Activated CD8-positive, alpha-beta T cell treated with anti-CD3 and anti-CD28 coated beads for 36 hours (primary cell): ENCODE data around the gene UMPS. TPM values are rescaled to one million over a fixed set of nuclear protein-coding genes. Genes with fewer than 3 reads are reported as not detected.
"Not testable (repeated sequence)": the region's sequence is repeated elsewhere in the genome, so short reads cannot be mapped to it uniquely, and the experiment has no call there.

Experiments
- ATAC-seq: fragments of 200-7000 bp; cut with Tn5 transposase; one replicate; pipeline ENCODE4 v1.10.0; 2021; ENCODE audit warnings: mild to moderate bottlenecking, moderate library complexity
- CTCF ChIA-PET: fragments of 350-600 bp; sonication (Branson Sonifier 250); formaldehyde crosslinking; loops from one replicate; lab custom pipeline; 2021; ENCODE audit warnings: antibody characterized with exemption; lab: Charles Lee
- POLR2A ChIA-PET: fragments of 350-600 bp; sonication (Branson Sonifier 250); formaldehyde crosslinking; loops from one replicate; lab custom pipeline; 2021; ENCODE audit warnings: antibody characterized with exemption; lab: Charles Lee
- DNase-seq: peaks from one replicate; pipeline ENCODE4 v3.0.0-alpha.2; 2020
- H3K27ac Mint-ChIP-seq: one replicate; pipeline ENCODE4 v1.8.0; 2021; ENCODE audit warnings: mild to moderate bottlenecking, mixed read lengths
- H3K27me3 Mint-ChIP-seq: one replicate; pipeline ENCODE4 v1.8.0; 2021; ENCODE audit warnings: mixed read lengths
- H3K36me3 Mint-ChIP-seq: one replicate; pipeline ENCODE4 v1.8.0; 2021; ENCODE audit warnings: low read depth, mixed read lengths
- H3K4me1 Mint-ChIP-seq: one replicate; pipeline ENCODE4 v1.8.0; 2021; ENCODE audit warnings: low read depth, mixed read lengths
- H3K4me3 Mint-ChIP-seq: one replicate; pipeline ENCODE4 v1.8.0; 2021; ENCODE audit warnings: mild to moderate bottlenecking, moderate library complexity, mixed read lengths
- H3K9me3 Mint-ChIP-seq: one replicate; pipeline ENCODE4 v1.8.0; 2021; ENCODE audit warnings: mixed read lengths
- CTCF ChIP-seq: fragments of 200-600 bp; IDR thresholded peaks from one replicate; pipeline ENCODE4 v1.8.0; 2022; ENCODE audit warnings: antibody characterized with exemption, mild to moderate bottlenecking
- intact Hi-C: fragments of 100-400 bp; cut with micrococcal nuclease; formaldehyde crosslinking; loops from one replicate; pipeline ENCODE4 v1.10.0; 2022
- total RNA-seq, 2 experiments: library from RNA; stranded (reverse); gene quantifications; one replicate each; pipeline ENCODE4 v1.2.3, GENCODE V29; 2021

UMPS gene
- total RNA-seq, 2 experiments from 2014 or later = 41.7 to 53.1 TPM

- Mint-ChIP-seq H3K4me3 (no peak overlapping the region), H3K36me3 (peaks cover 15% of the 10 kb centered on the region), H3K4me1 (no peaks in the 10 kb centered on the region), H3K27ac (no peak overlapping the region), H3K27me3 (no peaks in the 10 kb centered on the region), H3K9me3 (no peaks in the 10 kb centered on the region)
- intact Hi-C loops = no loop called here
- POLR2A ChIA-PET = interaction anchor here (0.6 to 1.4 kb wide), 4 partner anchors 11 to 173 kb away, joined by 3 to 4 read pairs (median 4); no protein-coding TSS in a partner anchor
- no peak for ATAC-seq
- CTCF ChIA-PET = interaction anchor here (1.1 to 1.9 kb wide), 3 partner anchors 13 to 14 kb away, joined by 5 to 12 read pairs (median 6); no protein-coding TSS in a partner anchor
- no peak for TF ChIP-seq CTCF
- no peak for DNase-seq
These were observed 17.1 kb downstream of the UMPS start for GRCh38 chr3:124747111-124747981.

GRCh38 chr3:124748560-124749198, 18.4 kb downstream of the UMPS start:
- peaks cover 13% of the 10 kb centered on the region for H3K36me3 Mint-ChIP-seq
- ATAC-seq (no peak), DNase-seq (no peak)
- no peak for TF ChIP-seq CTCF
- H3K9me3 Mint-ChIP-seq = no peaks in the 10 kb centered on the region
- H3K27ac Mint-ChIP-seq = peak overlapping the region; percentile 32
- intact Hi-C loops = no loop called here
- no peaks in the 10 kb centered on the region for H3K27me3 Mint-ChIP-seq
- H3K4me1 Mint-ChIP-seq = no peaks in the 10 kb centered on the region
- H3K4me3 Mint-ChIP-seq = no peak overlapping the region
- ChIA-PET POLR2A (no interaction called here), CTCF (interaction anchor here (1.9 kb wide), 1 partner anchor 12 kb away, joined by 12 read pairs; no protein-coding TSS in a partner anchor)

GRCh38 chr3:124749877-124750276, 19.6 kb downstream of the UMPS start:
- H3K36me3 Mint-ChIP-seq, CTCF ChIA-PET, intact Hi-C loops, H3K4me3 Mint-ChIP-seq, H3K4me1 Mint-ChIP-seq, DNase-seq, H3K27me3 Mint-ChIP-seq, ATAC-seq, H3K9me3 Mint-ChIP-seq, POLR2A ChIA-PET, H3K27ac Mint-ChIP-seq: not testable (repeated sequence)

- no peaks in the 10 kb centered on the region for H3K27me3 Mint-ChIP-seq
- no peaks in the 10 kb centered on the region for H3K9me3 Mint-ChIP-seq
- H3K36me3 Mint-ChIP-seq = peaks cover 2% of the 10 kb centered on the region
- no peak for TF ChIP-seq CTCF
- CTCF ChIA-PET = interaction anchor here (0.7 kb wide), 1 partner anchor 9 kb away, joined by 4 read pairs; no protein-coding TSS in a partner anchor
- no peaks in the 10 kb centered on the region for H3K4me1 Mint-ChIP-seq
- H3K4me3 Mint-ChIP-seq = no peak overlapping the region
- intact Hi-C loops = no loop called here
- no peak for ATAC-seq
- POLR2A ChIA-PET = no interaction called here
- H3K27ac Mint-ChIP-seq = no peak overlapping the region
- no peak for DNase-seq
These were observed 21.2 kb downstream of the UMPS start for GRCh38 chr3:124751501-124751900.

GRCh38 chr3:124752051-124752450, 21.8 kb downstream of the UMPS start:
- Mint-ChIP-seq H3K27me3 (no peaks in the 10 kb centered on the region), H3K9me3 (no peaks in the 10 kb centered on the region), H3K4me1 (no peaks in the 10 kb centered on the region), H3K4me3 (no peak overlapping the region), H3K36me3 (no peaks in the 10 kb centered on the region), H3K27ac (no peak overlapping the region)
- no peak for DNase-seq
- POLR2A ChIA-PET = no interaction called here
- no peak for TF ChIP-seq CTCF
- CTCF ChIA-PET = interaction anchor here (0.7 kb wide), 1 partner anchor 9 kb away, joined by 4 read pairs; no protein-coding TSS in a partner anchor
- intact Hi-C loops = no loop called here
- no peak for ATAC-seq

GRCh38 chr3:124757926-124758325, 27.7 kb downstream of the UMPS start:
- H3K4me3 Mint-ChIP-seq, H3K36me3 Mint-ChIP-seq, H3K4me1 Mint-ChIP-seq, H3K9me3 Mint-ChIP-seq, H3K27me3 Mint-ChIP-seq, ATAC-seq, intact Hi-C loops, DNase-seq, H3K27ac Mint-ChIP-seq: not testable (repeated sequence)
- POLR2A ChIA-PET = interaction anchor here (1.0 to 1.3 kb wide), 3 partner anchors 11 to 144 kb away, joined by 3 to 4 read pairs (median 3); no protein-coding TSS in a partner anchor
- CTCF ChIA-PET = interaction anchor here (1.2 to 6.9 kb wide), 2 partner anchors 69 to 146 kb away, joined by 3 to 231 read pairs; no protein-coding TSS in a partner anchor
